DND-41 (cell line): ENCODE measurements around the gene C2CD3.

Experiments used
- CTCF ChIP-seq: IDR thresholded peaks from 2 replicates; pipeline ENCODE4 v1.5.1; 2012; ENCODE audit warnings: borderline replicate concordance, low read length, moderate library complexity, mild to moderate bottlenecking; ENCODE audit not compliant: poor library complexity, severe bottlenecking; ENCODE audit errors: extremely low read depth
- EZH2 ChIP-seq: IDR thresholded peaks from 3 replicates; pipeline ENCODE4 v1.6.1; 2012; ENCODE audit warnings: borderline replicate concordance, low read depth, mild to moderate bottlenecking, moderate library complexity, low read length, inconsistent platforms; ENCODE audit not compliant: severe bottlenecking

- TF ChIP-seq CTCF = no peak
- TF ChIP-seq EZH2 = no peak
Measured at GRCh38 chr11:74055938-74056337, 114.9 kb downstream of the C2CD3 start.
